HL-60 (cell line): ENCODE data around the gene RAPSN.

Source experiments
- CTCF ChIP-seq: IDR thresholded peaks from one replicate; pipeline ENCODE4 v1.5.1; 2011; ENCODE audit warnings: low read length, control low read depth, inconsistent platforms; ENCODE audit not compliant: insufficient read depth
- GABPA ChIP-seq: IDR thresholded peaks from 2 replicates; pipeline ENCODE4 v1.6.1; 2012; ENCODE audit warnings: low read depth
- POLR2AphosphoS5 ChIP-seq: IDR thresholded peaks from 2 replicates; pipeline ENCODE4 v1.6.1; 2012; ENCODE audit warnings: low read depth
- REST ChIP-seq: IDR thresholded peaks from 2 replicates; pipeline ENCODE4 v1.6.1; 2012; ENCODE audit warnings: low read depth; ENCODE audit not compliant: insufficient replicate concordance
- SPI1 ChIP-seq: IDR thresholded peaks from 2 replicates; pipeline ENCODE4 v1.6.1; 2012; ENCODE audit warnings: low read depth, mild to moderate bottlenecking, borderline replicate concordance

DNA sequence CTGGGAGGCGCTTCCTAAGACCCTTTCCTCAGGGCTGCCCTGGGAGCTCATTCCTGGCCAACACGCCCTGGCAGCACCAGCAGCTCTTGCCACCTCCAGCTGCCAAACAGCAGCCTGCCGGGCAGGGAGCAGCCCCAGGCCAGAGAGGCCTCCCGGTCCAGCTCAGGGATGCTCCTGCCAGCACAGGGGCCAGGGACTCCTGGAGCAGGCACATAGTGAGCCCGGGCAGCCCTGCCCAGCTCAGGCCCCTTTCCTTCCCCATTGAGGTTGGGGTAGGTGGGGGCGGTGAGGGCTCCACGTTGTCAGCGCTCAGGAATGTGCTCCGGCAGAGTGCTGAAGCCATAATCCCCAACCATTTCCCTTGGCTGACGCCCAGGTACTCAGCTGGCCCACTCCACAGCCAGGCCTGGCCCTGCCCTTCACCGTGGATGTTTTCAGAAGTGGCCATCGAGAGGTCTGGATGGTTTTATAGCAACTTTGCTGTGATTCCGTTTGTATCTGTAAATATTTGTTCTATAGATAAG lies 32.9 kb downstream of the RAPSN start:
- TF ChIP-seq CTCF (no peak), POLR2AphosphoS5 (no peak), REST (no peak), GABPA (no peak), SPI1 (no peak)
